Transverse colon (tissue), 4 donors: ENCODE measurements around the gene REEP6. TPM values are rescaled to one million over a fixed set of nuclear protein-coding genes. Genes with fewer than 3 reads are reported as not detected.

ENCODE experiments used
- DNase-seq: peaks from one replicate; pipeline ENCODE4 v3.0.0-alpha.2; 2019
- H3K27ac ChIP-seq, 4 donors: fragments of 200-600 bp; sonication (generic); 2 replicates each; pipeline ENCODE4 v1.5.1; 2016 to 2018; ENCODE audit warnings: inconsistent platforms in 4 of 4
- H3K27me3 ChIP-seq: fragments of 200-600 bp; sonication (generic); 2 replicates; pipeline ENCODE4 v1.5.1; 2017; ENCODE audit warnings: inconsistent platforms
- H3K36me3 ChIP-seq, 4 donors: fragments of 200-600 bp; sonication (generic); 2 replicates each; pipeline ENCODE4 v1.5.1; 2017 to 2019; ENCODE audit warnings: inconsistent platforms in 4 of 4
- H3K4me1 ChIP-seq, 4 donors: fragments of 200-600 bp; sonication (generic); 2 replicates each; pipeline ENCODE4 v1.5.1; 2017 to 2020; ENCODE audit warnings: inconsistent platforms in 4 of 4
- H3K4me3 ChIP-seq, 4 donors: fragments of 200-600 bp; sonication (generic); 1 replicate in 1 of 4; 2 replicates in 3 of 4; pipeline versions ENCODE4 v1.5.1 to v1.6.1; 2017 to 2019; ENCODE audit warnings: inconsistent platforms in 4 of 4
- H3K9me3 ChIP-seq, 2 donors: fragments of 200-600 bp; sonication (generic); 2 replicates each; pipeline ENCODE4 v1.5.1; 2017 to 2019; ENCODE audit warnings: inconsistent platforms in 2 of 2
- EP300 ChIP-seq: sonication (generic); formaldehyde crosslinking; IDR thresholded peaks from one replicate; pipeline ENCODE4 v1.6.1; 2017; ENCODE audit warnings: antibody characterized with exemption, low read depth
- POLR2A ChIP-seq: fragments of 450-650 bp; IDR thresholded peaks from one replicate; pipeline ENCODE4 v1.6.1; 2016; ENCODE audit warnings: antibody characterized with exemption, mild to moderate bottlenecking, moderate library complexity
- POLR2AphosphoS5 ChIP-seq, 3 donors: sonication (generic); formaldehyde crosslinking; IDR thresholded peaks; one replicate each; pipeline ENCODE4 v1.6.1; 2016; ENCODE audit warnings: antibody characterized with exemption in 3 of 3
- WGBS, 2 donors: methylation state at CpG; one replicate each; pipeline ENCODE4 v1.1.5; 2018; ENCODE audit warnings: low coverage in 1 of 2; 5-methylcytosine and 5-hydroxymethylcytosine counted together
- in situ Hi-C, 4 donors: fragments of 200-750 bp; cut with MboI; loops; one replicate each; pipeline versions ENCODE4 v1.15.0 to v1.15.1; 2017; ENCODE audit warnings: low sequenced_read_pairs in 3 of 4, low pct_ligation_motif_present in 1 of 4, low pct_unique_long_range_greater_than_20kb in 1 of 4
- intact Hi-C: fragments of 100-400 bp; cut with DNase I; formaldehyde crosslinking; loops from one replicate; pipeline ENCODE4 v1.15.1; 2023; ENCODE audit warnings: low total_unique reads
- total RNA-seq, 4 donors: library from RNA; depleted of rRNA; stranded (reverse); fragments of >200 nt; gene quantifications; one replicate each; pipeline ENCODE4 v1.1.0, GENCODE V29; 2016
- TF ChIP-seq, protein P1 (sequence below), 5 experiments: fragments of 200-600 bp in 3 of 5; fragments of 450-650 bp in 2 of 5; sonication (generic) in 3 of 5; IDR thresholded peaks; 1 replicate in 2 of 5; 2 replicates in 3 of 5; pipeline ENCODE4 v1.5.1; 2016 to 2017; ENCODE audit warnings: antibody characterized with exemption in 5 of 5, inconsistent platforms in 3 of 5, mild to moderate bottlenecking in 2 of 5, moderate library complexity in 1 of 5

REEP6 gene
- total RNA-seq, 4 donors from 2014 or later: 2.2 to 3.3 TPM; not detected in 2

DNA sequence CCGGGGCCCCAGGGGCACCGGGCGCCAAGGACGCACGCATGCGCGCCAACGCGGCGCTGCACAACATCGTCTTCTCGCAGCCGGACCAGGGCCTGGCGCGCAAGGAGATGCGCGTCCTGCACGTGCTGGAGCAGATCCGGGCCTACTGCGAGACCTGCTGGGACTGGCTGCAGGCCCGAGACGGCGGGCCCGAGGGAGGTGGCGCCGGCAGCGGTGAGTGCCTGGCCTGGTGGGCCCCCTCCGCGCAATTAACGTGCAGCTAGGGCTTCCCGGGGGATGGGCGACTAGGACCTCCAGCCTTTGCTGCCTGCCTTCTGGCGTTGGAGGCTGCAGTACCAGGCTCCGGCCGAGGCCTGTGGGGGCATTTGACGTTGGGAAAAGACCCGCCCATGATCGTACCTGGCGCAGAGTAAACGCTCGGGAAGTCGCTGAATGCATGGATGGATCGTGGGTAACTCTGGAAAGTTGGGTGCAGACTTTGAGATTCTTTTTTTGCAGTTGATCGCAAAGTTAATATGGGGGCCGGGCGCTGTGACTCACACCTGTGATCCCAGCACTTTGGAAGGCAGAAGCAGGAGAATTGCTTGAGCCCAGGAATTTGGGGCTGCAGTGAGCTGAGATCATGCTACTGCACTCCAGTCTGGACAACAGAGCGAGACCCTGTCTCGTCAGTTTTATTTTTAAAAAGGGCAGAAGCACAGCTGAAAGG is 33.8 kb upstream of the REEP6 start:
- 22% methylated on average over 42 of the region's 48 CpGs; no CpG with 5 or more reads in 1 of the 2 donors for WGBS, 2 donors
- Histone ChIP-seq H3K36me3 (no peaks in the 10 kb centered on the region), H3K9me3 (no peaks in the 10 kb centered on the region), H3K27me3 (peaks cover 76% of the 10 kb centered on the region), H3K27ac (no peak overlapping the region), H3K4me1 (peaks cover 4 to 27% (median 20%) of the 10 kb centered on the region in 4 donors), H3K4me3 (no peak overlapping the region)
- TF ChIP-seq, protein P1, sequence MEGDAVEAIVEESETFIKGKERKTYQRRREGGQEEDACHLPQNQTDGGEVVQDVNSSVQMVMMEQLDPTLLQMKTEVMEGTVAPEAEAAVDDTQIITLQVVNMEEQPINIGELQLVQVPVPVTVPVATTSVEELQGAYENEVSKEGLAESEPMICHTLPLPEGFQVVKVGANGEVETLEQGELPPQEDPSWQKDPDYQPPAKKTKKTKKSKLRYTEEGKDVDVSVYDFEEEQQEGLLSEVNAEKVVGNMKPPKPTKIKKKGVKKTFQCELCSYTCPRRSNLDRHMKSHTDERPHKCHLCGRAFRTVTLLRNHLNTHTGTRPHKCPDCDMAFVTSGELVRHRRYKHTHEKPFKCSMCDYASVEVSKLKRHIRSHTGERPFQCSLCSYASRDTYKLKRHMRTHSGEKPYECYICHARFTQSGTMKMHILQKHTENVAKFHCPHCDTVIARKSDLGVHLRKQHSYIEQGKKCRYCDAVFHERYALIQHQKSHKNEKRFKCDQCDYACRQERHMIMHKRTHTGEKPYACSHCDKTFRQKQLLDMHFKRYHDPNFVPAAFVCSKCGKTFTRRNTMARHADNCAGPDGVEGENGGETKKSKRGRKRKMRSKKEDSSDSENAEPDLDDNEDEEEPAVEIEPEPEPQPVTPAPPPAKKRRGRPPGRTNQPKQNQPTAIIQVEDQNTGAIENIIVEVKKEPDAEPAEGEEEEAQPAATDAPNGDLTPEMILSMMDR (IDR thresholded peaks at IDR 0.05): peak in 1 of 5 experiments; percentile 20
- TF ChIP-seq EP300 (no peak), POLR2A (peak; percentile 20), POLR2AphosphoS5 (IDR thresholded peaks at IDR 0.05) (no peak)
- in situ Hi-C loops: no loop called here
- intact Hi-C loops: no loop called here
- DNase-seq: no peak

DNA sequence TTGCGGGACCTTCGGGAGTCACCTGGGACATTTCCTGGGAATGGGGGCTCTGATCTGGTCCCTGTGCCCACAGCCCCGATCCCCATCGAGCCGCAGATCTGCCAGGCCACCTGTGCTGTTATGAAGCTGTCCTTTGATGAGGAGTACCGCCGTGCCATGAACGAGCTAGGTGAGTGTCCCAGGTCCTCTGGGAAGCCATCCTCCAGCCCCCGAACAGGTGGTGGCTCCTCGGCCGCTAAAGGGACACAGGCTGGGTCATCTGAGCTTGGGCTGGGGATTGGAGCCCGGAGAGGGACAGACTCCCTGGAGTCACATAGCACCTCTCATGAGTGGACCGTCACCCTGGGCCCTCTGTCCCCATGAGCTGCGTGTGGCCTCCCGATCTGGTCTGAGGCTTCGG is 33.1 kb upstream of the REEP6 start:
- Histone ChIP-seq H3K36me3 (no peaks in the 10 kb centered on the region), H3K27ac (no peak overlapping the region), H3K9me3 (no peaks in the 10 kb centered on the region), H3K4me3 (no peak overlapping the region), H3K4me1 (peaks cover 4 to 27% (median 20%) of the 10 kb centered on the region in 4 donors), H3K27me3 (peaks cover 69% of the 10 kb centered on the region)
- no peak for DNase-seq
- in situ Hi-C loops: no loop called here
- intact Hi-C loops: no loop called here
- no peak for TF ChIP-seq POLR2AphosphoS5 (IDR thresholded peaks at IDR 0.05)
- TF ChIP-seq POLR2A: no peak
- no peak for TF ChIP-seq EP300
- TF ChIP-seq, protein P1 (IDR thresholded peaks at IDR 0.05): no peak
- WGBS, 2 donors: 77% methylated on average over 16 of the region's 16 CpGs; no CpG with 5 or more reads in 1 of the 2 donors

DNA sequence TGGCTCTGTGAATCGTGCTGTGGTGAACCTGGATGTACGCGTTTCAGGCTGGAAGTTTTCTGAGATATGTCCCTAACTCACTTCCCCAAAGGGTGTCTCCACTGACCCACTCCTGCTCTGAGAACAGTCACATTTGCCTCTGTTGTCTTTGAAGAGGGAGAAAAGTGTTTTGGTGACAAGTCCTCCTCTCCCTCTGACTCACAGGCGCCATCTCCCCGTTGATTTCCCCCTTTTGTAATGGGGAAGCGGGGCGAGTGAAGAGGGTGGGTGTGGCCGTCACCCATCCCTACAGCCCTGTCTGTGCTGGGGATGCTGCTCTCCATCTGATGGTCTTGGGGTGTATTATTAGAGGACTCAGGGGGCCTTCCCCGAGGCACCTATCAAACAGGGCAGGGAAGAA is 31.5 kb upstream of the REEP6 start:
- intact Hi-C loops (no loop called here), in situ Hi-C loops (no loop called here)
- no peaks in the 10 kb centered on the region for H3K9me3 ChIP-seq
- no peaks in the 10 kb centered on the region for H3K36me3 ChIP-seq
- WGBS, 2 donors: 40 to 73% methylated on average over 1 to 9 of the region's 9 CpGs
- H3K27ac ChIP-seq: no peak overlapping the region
- no peak for TF ChIP-seq POLR2A
- TF ChIP-seq, protein P1 (IDR thresholded peaks at IDR 0.05): no peak
- TF ChIP-seq EP300: no peak
- TF ChIP-seq POLR2AphosphoS5 (IDR thresholded peaks at IDR 0.05): no peak
- H3K4me1 ChIP-seq: peaks cover 4 to 20% (median 18%) of the 10 kb centered on the region in 4 donors
- no peak overlapping the region for H3K4me3 ChIP-seq
- peaks cover 59% of the 10 kb centered on the region for H3K27me3 ChIP-seq
- DNase-seq: no peak

DNA sequence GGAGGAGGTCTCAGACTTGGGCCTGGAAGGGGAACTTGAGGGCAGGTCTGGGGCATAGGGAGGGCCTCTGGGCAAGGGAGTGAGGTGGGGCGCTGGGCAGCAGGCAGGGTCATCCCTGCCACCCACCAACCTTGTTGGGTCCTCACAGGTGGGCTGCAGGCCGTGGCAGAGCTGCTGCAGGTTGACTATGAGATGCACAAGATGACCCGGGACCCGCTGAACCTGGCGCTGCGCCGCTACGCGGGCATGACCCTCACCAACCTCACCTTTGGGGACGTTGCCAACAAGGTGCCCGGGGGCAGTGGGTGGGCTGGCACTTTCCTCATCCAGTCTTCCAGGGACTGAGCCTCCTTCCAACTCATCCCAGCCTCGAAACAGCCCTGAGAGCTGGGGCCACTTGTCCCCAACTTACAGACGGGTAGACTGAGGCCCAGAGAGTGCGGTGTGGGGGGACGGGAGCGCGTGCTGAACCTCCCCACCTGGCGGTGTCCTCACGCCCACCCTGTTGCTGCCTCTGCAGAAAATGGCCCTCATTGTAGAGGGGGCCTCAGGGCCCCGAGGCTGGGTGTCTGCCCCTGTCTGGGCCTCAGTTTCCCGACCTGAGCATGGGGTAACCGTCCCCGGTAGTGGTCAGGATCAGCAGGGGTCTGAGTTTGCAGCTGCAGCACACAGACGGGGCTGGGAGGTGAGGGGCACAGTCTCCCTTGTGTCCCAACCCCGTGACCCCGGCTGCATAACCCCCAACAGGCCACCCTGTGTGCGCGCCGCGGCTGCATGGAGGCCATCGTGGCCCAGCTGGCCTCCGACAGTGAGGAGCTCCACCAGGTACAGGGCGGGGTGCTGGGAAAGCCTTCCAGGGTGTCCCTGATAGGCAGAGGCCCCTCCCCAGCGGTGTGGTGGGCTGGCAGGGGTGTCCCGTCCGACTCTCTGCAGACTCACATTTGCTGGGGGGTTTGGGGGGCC is 30.7 kb upstream of the REEP6 start:
- no peak overlapping the region for H3K4me3 ChIP-seq
- intact Hi-C loops: no loop called here
- H3K27me3 ChIP-seq: peaks cover 56% of the 10 kb centered on the region
- DNase-seq: no peak
- H3K36me3 ChIP-seq: no peaks in the 10 kb centered on the region
- no peaks in the 10 kb centered on the region for H3K9me3 ChIP-seq
- H3K27ac ChIP-seq: no peak overlapping the region
- 90% methylated on average over 33 of the region's 36 CpGs; no CpG with 5 or more reads in 1 of the 2 donors for WGBS, 2 donors
- H3K4me1 ChIP-seq: peaks cover 1 to 17% (median 13%) of the 10 kb centered on the region in 4 donors
- in situ Hi-C loops: no loop called here
- TF ChIP-seq EP300 (no peak), POLR2A (no peak), POLR2AphosphoS5 (IDR thresholded peaks at IDR 0.05) (no peak)
- TF ChIP-seq, protein P1 (IDR thresholded peaks at IDR 0.05): no peak
